GM21825 (cell line): ENCODE data around the gene DMWD.

Experiments used
- ATAC-seq: cut with Tn5 transposase; IDR thresholded peaks from one replicate; pipeline ENCODE4 v1.9.1; 2021; ENCODE audit warnings: mild to moderate bottlenecking, moderate library complexity; ENCODE audit not compliant: unreplicated experiment

The DMWD gene

DNA sequence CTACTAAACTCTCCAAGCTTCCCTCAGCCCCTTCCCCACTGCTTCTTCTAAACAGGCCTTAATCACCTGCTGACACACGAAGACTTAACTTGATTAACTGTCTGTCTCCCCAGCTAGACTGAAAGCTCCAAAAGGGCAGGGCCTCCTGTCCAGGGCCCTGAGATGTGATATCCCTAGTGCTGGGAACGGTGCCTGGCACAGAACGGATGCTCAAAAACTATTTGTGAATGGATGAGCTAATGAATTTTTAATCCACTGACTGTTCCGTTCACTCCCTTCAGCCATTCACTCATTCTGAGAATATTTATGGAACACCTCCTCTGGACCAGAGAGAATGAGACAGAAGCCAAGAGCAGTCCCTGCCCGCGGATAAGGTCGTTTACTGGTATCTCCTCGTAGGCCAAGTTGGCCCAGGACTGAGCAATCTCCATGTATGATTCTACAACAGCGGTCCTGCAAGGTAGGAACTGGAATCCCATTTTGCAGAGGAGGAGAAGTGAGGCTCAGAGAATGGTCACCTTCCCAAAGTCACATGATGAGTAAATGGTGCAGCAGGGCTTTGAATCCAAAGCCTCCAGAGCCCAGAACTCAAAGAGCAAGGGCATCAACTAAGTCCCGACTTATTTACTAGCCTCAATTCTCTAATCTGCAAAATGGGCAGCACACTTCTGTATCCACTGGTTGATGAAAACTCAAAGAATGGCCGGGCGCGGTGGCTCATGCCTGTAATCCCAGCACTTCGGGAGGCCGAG, 3.4 kb downstream of the DMWD start:
- no peak for ATAC-seq

- no peak for ATAC-seq
These were observed 6.1 kb downstream of the DMWD start for GRCh38 chr19:45786533-45786894.

GRCh38 chr19:45785781-45786532, 6.7 kb downstream of the DMWD start:
- no peak for ATAC-seq

- ATAC-seq, result no peak
These were observed 7.5 kb downstream of the DMWD start for GRCh38 chr19:45785097-45785496.

GRCh38 chr19:45784096-45784495, 8.5 kb downstream of the DMWD start:
- no peak for ATAC-seq

- ATAC-seq, result no peak
These were observed 9.5 kb downstream of the DMWD start for GRCh38 chr19:45782820-45783785.

- ATAC-seq, result no peak
These were observed 10.4 kb downstream of the DMWD start, which contains the start of gene DMPK for GRCh38 chr19:45782162-45782691. Gene DMPK (minus strand): TSS chr19:45782490. CDS start chr19:45782352, 138 bp downstream.

DNA sequence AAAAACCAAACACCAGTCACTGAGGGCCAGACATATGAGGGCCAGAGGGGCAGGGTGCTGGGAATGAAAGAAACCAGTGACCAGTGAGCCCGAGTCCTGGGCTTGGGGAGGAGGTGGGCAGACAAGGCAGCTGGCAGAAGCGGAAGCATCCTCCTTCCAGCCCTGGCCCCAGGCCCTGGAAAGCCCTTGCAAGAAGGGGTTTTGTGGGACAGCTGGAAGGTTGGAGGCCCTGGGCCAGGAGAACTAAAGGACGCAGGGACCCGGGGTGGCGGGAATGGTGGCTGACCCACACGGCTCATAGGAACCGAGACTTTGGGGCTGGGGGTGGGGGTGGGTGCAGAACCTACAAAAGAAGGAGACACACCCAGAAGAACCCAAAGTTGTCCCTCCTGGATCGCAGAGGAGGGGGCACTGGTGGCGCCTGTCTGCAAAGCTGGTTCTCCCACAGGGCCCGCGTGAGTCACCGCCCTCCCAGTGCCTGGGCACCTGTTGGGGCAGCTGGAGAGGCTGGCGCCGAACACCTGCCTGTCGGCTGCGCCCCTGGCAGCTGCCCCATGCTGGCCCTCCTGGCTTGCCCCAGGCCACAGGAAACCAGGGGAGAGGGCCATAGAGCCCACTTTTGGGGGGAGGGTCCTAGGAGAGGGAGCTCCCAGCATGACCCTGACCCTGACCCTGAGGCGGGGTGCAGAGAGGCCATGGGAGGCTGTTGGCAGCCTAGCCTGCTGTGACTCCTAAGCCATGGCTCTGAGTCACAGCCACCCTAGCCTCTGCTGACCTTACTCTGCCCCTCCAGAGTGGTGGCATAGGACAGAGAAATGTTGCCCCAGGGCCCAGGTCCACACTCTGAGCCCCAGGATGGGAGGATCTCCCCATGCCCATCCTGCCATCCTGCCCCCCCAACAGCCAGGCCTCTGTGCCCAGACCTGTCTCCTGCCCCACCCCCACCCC, 11.2 kb downstream of the DMWD start:
- no peak for ATAC-seq

DNA sequence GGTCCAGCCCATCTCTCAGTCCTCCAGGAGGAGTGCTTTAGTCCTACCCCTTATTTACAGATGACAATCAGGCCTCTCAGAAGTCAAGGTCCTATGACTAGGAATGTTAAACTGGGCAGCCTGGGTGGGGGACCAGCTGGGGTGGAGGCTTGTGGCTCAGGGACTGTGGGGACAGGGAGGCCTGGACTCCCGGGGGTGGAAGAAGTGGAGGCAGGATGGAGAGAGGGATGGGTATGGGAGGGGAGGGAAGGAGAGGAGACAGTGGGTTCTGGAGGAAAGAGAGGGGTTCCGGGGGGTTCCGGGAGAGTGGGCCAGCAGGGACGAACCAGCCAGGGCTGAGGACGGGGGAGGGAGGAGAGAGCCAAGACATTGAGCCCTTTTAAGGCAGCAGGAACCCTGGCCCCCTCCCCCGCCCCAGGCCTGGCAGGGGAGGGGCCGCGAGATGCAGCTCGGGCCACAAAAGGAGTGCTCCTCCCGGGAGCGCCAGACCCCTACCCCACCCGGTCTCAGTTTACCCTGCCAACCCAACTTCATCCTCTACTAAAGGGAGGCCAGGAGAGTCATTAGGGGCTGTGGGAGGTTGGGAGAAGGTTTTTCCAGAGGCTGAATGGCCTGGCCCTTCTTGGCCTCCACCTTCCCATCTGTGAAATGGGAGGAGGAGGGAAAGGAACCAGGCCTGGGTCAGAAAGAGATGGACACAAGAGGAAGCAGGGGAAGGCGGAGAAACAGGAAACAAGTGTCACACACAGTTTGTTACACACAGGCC, 12.0 kb downstream of the DMWD start:
- ATAC-seq, result no peak

GRCh38 chr19:45780146-45780447, 12.5 kb downstream of the DMWD start:
- no peak for ATAC-seq

DNA sequence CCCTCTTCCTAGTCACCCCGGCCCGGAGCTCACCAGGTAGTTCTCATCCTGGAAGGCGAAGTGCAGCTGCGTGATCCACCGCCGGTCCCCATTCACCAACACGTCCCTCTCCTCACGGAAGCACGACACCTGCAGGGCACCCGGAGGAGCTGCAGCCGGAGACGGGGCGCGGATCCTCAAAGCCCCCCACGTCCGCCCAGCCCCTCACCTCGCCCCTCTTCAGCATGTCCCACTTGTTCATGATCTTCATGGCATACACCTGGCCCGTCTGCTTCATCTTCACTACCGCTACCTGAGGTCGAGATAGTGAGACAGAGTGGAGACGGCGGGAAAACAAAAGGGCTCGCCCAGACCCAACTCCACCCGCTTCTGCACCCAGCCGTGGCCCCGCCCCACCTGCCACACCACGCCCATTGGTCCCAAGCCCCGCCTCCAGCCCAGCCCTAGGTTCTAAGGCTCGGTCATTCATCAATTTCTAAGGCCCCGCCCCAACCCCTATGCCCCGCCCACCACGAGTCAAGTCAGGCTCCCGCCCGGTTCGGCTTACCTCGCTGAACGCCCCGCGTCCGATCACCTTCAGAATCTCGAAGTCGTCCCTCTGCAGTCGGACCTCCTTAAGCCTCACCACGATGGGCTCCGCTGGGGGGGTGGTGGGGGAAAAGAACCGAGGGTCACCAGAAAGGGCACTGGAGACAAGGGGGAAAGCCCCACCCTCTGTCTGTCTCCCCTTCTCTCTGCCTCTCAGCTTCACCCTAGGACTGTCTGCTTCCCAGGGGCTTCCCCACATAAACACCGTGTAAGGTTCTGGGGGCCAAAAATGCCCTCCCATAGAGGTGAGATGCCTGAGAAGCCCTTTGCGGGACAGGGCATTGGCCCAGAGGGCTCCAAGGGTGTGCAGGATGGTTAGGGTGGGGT, 13.2 kb downstream of the DMWD start:
- ATAC-seq, result peak; percentile 83

DNA sequence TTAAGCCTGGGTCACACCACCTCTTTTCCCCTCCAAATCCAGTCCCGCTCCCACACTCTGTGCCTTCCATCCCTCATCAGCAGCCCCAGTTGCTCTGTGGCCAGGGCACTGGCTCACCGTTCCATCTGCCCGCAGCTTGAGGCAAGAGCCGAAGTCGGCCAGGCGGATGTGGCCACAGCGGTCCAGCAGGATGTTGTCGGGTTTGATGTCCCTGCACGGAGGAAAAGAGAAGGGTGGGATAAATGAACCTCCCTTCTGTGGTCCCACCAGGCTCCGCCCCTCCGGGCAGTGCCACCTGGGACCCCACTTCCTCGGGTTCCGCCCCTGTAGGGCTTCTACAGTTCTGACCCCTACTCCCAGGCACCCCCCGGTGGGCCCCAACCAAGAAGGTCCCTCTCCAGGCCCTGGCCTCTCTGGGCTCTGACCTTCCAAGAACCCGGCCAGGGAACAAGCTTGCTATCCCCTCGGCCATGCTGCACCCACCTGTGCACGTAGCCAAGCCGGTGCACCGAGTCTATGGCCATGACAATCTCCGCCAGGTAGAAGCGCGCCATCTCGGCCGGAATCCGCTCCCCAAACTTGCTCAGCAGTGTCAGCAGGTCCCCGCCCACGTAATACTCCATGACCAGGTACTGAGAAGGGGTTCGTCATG, 14.5 kb downstream of the DMWD start:
- no peak for ATAC-seq

- no peak for ATAC-seq
These were observed 15.2 kb downstream of the DMWD start for GRCh38 chr19:45777395-45777961.

DNA sequence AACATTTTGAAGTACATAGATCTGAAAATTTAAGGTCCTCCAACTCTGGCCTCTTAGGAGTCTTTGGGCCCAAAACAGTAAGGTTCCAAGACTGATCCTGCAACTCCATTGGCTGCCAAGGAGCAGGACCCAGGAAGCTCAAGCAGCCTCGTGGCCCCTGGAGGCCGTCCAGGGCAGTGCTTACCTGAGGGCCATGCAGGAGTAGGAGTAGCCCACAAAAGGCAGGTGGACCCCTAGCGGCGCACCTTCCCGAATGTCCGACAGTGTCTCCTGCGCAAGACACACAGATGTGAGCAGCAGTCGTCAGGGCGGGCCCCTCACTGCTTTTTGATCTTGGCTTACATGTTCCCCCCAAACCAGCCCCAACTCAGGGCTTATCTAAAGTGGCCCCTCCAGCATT, 17.9 kb downstream of the DMWD start:
- ATAC-seq, result no peak

DNA sequence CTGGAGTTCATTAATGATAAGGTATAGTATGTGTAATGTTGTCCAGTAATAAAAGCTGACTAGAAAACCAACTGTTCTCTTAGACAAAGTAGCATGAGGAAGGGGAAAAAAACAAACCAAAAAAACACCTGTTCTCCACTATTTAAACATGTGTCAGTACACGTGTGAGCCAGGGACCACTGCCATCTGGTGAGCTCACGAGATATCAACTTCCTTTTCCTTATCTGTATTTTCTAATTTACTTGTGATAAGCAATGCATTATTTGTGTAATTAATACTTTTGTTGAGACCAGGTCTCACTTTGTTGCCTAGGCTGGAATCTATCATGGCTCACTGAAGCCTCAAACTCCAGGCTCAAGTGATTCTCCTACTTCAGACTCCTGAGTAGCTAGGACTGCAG, 19.3 kb downstream of the DMWD start:
- no peak for ATAC-seq

GRCh38 chr19:45772912-45773311, 19.7 kb downstream of the DMWD start:
- no peak for ATAC-seq

GRCh38 chr19:45772130-45772840, 20.4 kb downstream of the DMWD start:
- no peak for ATAC-seq
